Measurements from ENCODE around the gene RAB10. TPM values are rescaled to one million over a fixed set of nuclear protein-coding genes. Genes with fewer than 3 reads are reported as not detected.

Gene RAB10
- total and polyA plus RNA-seq, 9 of the 15 experiments (the other 6 are each of a cell fraction or from before 2014, with no cell fraction given), result 25.1 to 214 (median 157) TPM

- TF ChIP-seq JUN (IDR thresholded peaks at IDR 0.05; ENCODE audit: borderline replicate concordance, low read depth, low read length), result peak; percentile 71; the same call in 1 of the 2 replicates
- TF ChIP-seq JUN (CRISPR knock-in tag; IDR thresholded peaks at IDR 0.05; ENCODE audit: borderline replicate concordance), result peak; percentile 66; the same call in 1 of the 2 replicates
- TF ChIP-seq PHF20 (IDR thresholded peaks at IDR 0.05; ENCODE audit: partially characterized antibody), result peak; percentile 71
- peak; percentile 39; the same call in 1 of the 2 replicates for TF ChIP-seq ARID1B (IDR thresholded peaks at IDR 0.05)
- no peak for TF ChIP-seq ZNF23 (CRISPR knock-in tag; IDR thresholded peaks at IDR 0.05)
- 0 out of 2 replicates have a peak, but pooled peaks have one; percentile 21 for TF ChIP-seq TRIM28 (IDR thresholded peaks at IDR 0.05)
- TF ChIP-seq NONO (IDR thresholded peaks at IDR 0.05; ENCODE audit: low read depth in 2 of 2, low read length in 1 of 2), result peak in 1 of 2 experiments; percentile 61; a peak in 2 of 4 replicates
- TF ChIP-seq RUNX1 (IDR thresholded peaks at IDR 0.05; ENCODE audit: low read depth), result no peak
- peak; percentile 88 for TF ChIP-seq TAF9B (IDR thresholded peaks at IDR 0.05; ENCODE audit: partially characterized antibody)
- peak; percentile 40; the same call in 1 of the 2 replicates for TF ChIP-seq TCF3 (CRISPR knock-in tag; IDR thresholded peaks at IDR 0.05)
- TF ChIP-seq NR4A1 (CRISPR knock-in tag; IDR thresholded peaks at IDR 0.05), result 0 out of 2 replicates have a peak, but pooled peaks have one; percentile 21
- TF ChIP-seq NR4A1 (tag; IDR thresholded peaks at IDR 0.05), result no peak
- TF ChIP-seq SMAD3 (CRISPR knock-in tag; conservative IDR thresholded peaks at IDR 0.05), result 0 out of 2 replicates have a peak, but pooled peaks have one; percentile 39
- peak; percentile 97 for TF ChIP-seq SUPT5H (IDR thresholded peaks at IDR 0.05)
- peak in 1 of 2 experiments; percentile 74; a peak in 3 of 4 replicates for TF ChIP-seq SIN3A (IDR thresholded peaks at IDR 0.05; ENCODE audit: borderline replicate concordance in 2 of 2, control insufficient read depth in 1 of 2, low read depth in 2 of 2, low read length in 2 of 2)
- peak; percentile 89; the same call in 1 of the 2 replicates for TF ChIP-seq CBX1 (IDR thresholded peaks at IDR 0.05; ENCODE audit: low read depth)
- TF ChIP-seq GMEB1 (CRISPR knock-in tag; IDR thresholded peaks at IDR 0.05), result peak; percentile 99
- peak; percentile 75; the same call in 1 of the 2 replicates for TF ChIP-seq LCOR (CRISPR knock-in tag; IDR thresholded peaks at IDR 0.05)
- TF ChIP-seq THRB (CRISPR knock-in tag; conservative IDR thresholded peaks at IDR 0.05), result peak; percentile 45; the same call in 1 of the 2 replicates
- 0 out of 6 replicates have a peak, but pooled peaks of 1 of the 3 experiments have one; percentile 34 for TF ChIP-seq ZBTB11 (CRISPR knock-in tag; IDR thresholded peaks at IDR 0.05)
- TF ChIP-seq KLF1 (tag; IDR thresholded peaks at IDR 0.05), result peak; percentile 96
Measured at GRCh38 chr2:26033818-26034636, at the start of gene RAB10 (continued).
